Stimulated activated CD8-positive, alpha-beta memory T cell treated with anti-CD3 and anti-CD28 coated beads, Interleukin-7, amount 100 ng/mL, for 24 hours (primary cell): ENCODE measurements around the gene NOMO2.
"Not testable (repeated sequence)": the region's sequence is repeated elsewhere in the genome, so short reads cannot be mapped to it uniquely, and the experiment has no call there.

ENCODE experiments used
- DNase-seq: peaks from one replicate; pipeline ENCODE4 v3.0.0-alpha.2; 2020; ENCODE audit warnings: low read depth

The NOMO2 gene

DNA sequence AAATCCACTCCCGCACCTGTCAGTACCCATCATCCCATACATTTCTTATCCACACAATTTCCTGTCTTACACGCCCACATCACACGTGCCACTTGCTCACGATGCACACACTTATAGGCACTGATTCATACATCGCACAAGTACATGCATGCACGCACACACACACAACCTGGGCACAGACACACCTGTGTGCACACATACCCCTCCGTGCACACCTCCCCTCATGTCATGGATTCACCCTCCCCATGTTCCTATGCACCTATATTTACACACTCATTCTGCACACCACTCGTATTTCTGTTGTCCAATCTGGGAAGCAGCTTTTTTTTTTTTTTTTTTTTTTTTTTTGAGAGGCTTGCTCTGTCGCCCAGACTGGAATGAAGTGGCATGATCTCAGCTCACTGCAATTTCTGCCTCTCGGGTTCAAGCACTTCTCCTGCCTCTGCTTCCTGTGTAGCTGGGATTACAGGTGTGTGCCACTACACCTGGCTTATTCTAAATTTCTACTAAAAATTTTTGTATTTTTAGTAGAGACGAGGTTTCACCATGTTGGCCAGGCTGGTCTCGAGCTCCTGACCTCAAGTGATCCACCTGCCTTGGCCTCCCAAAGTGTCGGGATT is 13.5 kb upstream of the NOMO2 start:
- not testable (repeated sequence) for DNase-seq

DNA sequence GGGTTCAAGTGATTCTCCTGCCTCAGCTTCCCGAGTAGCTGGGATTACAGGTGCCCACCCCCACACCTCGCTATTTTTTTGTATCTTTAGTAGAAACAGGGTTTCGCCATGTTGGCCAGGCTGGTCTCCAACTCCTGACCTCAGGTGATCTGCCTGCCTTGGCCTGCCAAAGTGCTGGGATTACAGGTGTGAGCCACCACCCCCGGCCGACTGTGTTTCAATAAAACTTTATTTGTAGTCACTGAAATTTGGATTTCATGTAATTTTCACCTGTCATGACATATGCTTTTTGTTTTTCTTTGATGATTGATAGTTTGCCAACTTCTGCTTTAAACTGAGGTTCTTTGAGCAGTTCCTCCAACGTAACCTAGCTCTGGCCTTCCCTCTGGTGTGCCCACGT is 12.0 kb upstream of the NOMO2 start:
- DNase-seq: not testable (repeated sequence)

DNA sequence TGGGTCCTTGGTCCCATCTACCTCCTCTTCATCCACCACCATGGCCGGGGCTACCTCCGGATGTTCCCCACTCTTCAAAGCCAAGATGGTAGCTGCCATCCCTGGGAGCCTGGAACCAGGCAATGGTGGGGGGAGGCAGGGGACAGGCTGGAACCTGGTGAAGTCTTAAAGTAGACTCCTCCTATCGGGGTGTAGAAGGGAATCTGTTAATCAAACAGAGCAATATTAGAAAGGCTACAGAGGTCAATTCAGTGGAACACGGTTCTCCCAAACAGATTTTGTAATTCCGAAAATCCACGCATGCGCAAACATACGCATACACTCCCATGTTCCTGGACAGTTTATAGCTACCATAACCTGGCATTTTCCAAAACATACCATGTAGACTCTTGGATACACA is 11.1 kb upstream of the NOMO2 start:
- not testable (repeated sequence) for DNase-seq

DNA sequence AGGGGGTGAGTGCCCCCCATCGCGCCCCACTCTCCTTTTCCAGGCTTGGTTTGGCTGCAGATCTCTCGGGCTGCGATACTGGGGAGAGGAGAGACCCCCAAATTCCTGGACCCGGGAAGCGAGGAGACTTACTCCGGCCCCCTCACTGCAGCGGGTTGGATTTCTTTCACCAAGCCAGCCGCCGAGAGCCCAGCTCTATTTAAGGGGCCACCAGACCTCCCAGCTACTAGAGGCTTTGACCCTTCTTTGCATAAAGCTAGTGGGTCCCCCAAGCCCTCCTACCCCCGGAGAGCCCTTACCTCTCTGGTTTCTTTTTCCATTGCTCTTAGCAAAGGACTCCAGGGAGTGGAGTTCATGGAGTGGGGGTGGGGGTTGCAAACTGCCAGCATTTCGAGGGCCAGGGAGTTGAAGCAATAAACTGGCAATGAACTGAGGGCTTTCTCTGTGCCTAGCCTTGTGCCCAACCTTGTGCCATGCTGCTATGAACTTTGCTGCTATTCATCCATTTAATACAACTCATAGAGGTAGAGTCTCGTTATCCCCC is 9.5 kb upstream of the NOMO2 start:
- not testable (repeated sequence) for DNase-seq

DNA sequence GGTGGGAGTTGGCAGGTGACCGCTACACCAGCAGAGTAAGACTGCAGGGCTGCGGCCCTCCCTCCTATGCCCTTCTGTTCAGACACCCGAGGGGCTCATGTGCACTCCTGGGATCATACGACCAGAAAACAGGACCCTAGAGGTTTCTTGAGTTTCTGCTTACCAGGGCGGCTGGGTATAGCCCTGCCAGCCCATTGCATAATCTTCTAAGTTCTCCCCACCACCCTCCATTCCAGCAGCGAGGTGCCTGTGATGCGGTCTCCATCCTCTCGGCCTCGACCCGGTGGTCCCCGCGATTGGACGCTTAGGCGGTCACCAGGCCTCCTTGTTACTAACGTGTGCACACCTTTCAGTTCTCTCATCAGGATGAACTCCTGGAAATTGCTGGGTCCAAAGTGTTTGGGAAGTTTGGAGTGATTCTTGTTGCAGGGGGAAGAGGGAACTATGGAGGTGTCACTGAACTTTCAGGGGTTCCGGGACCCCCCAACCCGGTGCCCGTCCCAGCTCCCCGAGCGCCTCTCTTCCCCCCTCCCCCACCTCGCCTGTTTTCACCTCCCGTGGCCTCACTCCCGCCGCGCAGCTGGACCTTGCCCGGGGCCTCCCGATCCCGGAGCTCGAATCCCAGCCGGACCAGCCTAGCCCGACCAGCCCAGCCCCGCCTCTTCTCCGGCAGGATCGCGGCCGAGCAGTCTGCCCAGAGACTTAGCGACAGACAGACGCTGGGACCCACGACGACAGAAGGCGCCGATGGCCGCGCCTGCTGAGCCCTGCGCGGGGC is 8.8 kb upstream of the NOMO2 start:
- not testable (repeated sequence) for DNase-seq

DNA sequence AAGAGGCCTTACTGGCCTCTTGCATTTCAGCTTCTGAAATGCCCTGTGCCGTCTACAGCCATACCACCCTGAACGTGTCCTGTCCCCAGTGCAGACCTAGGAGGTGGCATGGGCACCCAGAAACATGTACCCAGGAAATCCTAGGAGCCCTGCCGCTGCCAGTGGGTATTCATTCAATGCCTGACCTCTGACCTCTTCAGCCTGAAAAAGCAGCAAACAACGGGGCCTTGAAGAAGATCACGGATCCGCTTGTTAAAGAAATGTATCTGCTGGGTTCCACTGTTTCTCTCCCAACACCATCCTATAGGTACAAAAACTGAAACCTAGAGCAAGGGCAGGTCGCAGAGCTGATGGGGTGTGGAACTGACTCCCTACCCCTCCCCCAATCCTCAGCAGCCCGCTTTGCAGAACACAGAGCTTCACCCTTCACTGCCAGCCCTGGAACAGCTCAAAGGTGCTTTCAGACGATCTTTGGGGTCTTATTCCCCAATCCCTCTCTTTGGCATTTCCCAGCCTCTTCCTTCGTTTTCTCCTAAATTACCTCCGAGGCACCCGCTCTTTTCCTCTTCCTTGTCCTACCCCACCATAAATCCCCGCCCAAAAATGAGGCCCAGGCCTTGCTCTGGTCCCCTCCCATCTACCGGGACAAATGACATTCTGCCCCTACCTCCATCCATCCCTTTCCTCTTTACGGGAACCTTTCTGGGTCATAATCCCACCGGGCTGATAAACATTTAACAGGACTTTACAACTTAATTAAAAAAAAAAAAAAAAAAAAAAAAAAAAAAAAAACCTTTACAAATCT is 1.3 kb downstream of the NOMO2 start:
- not testable (repeated sequence) for DNase-seq

DNA sequence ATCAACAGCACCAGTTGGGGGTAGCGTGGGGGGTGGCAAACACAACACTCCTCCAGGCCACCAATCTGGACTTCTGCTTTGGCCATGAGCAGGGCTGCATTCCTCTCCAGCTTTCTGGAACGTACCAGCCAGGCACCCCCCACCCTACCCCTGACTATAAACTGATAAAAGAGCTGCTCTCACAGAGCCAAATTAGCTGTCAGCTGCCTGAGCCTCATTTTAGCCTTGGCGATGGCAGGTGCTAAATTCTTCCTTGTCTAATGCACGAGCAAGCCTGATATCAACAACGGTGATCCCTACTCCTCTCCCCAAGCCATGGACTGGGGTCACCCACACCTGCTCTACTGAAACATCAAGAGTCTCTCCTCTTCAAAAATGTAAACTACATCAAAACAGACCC is 8.2 kb downstream of the NOMO2 start:
- not testable (repeated sequence) for DNase-seq

DNA sequence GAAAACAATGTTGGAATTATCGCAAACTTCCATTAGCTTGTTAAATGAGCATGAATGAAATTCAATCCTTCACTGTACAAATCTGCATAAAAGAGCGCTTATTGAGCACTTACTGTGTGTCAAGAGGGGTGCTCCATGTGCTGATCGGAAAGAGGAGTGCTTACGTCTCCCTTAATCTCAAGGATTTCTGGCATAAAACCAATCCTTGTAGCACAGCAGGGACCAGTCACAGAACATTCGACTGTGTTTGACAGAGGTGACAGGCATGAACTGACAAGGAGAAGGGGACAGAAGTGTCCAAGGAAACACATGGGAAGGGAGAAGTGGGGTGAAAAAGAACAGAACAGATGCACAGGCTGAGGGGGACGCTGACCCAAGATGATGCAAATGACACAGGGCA is 14.5 kb downstream of the NOMO2 start:
- DNase-seq: not testable (repeated sequence)

DNA sequence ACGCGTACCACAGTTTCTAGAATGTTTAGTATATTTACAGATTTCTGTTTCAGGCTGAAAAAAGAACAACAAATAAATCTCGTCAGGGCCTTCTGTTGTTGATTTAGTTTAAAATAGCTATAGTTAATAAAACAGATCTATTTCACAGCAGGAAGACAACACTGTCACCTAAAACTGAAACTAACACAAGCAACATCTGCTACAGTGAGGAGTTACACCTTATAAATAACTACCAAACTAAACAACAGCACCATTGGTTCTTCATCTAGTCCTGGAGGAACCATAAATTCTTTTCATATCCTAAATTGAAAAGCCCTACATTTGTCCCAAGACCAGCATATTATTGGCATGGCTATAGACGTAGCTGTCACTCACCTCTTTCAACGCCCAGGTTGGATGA is 15.0 kb downstream of the NOMO2 start:
- not testable (repeated sequence) for DNase-seq

DNA sequence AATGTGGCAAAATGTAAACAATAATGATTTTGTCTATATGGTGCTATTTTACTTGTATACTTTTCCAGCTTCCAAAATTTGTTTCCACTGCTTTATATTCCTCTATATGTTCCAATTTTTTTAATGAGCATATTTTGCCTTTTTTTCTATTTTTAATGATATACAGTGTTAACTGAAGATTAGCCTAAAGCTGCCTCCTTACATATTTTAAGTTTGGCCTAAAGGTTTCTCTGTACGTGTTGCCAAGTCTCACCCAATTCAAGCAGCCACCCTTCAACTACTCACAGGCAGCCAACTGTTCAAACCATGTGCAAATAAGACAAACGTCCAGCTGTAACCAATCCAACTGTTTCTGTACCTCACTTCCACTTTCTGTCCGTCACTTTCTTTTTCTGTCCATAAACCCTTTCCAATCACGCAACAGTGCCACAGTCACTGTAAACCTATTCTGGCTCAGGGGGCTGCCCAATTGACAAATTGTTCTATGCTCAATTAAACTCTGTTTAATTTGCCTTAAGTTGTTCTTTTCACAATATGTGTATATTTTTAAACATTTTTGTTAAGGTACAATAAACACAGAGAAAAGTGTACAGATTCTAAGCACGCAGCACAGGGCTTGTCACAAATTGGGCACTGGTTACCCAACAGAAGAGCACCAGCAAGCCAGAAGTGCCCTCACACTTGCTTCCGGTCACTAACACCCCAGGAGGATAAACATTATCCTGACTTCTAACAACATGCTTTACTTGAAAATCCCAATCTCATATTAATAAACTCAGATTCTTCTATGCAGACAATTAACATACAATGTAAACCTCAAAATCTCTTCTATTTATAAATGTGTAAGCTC is 17.4 kb downstream of the NOMO2 start:
- DNase-seq: not testable (repeated sequence)

DNA sequence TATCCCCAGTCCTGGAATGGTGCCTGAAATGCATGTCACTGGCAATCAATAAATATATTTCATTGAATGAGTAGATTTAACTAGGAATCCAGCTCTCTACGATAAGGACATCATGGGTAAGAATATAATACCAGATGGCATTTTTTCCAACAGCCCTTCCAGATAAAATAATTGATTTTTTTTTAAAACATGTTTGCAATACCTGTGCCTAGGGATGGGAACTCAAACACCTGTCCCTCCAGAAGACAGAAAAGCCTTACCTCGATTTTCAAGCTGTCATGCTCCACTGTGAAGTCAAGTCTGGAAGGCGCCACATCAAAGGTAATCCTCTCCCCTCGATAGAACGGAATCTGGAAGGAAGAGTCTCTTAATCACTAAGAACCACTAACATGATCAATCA is 20.0 kb downstream of the NOMO2 start:
- DNase-seq: not testable (repeated sequence)

DNA sequence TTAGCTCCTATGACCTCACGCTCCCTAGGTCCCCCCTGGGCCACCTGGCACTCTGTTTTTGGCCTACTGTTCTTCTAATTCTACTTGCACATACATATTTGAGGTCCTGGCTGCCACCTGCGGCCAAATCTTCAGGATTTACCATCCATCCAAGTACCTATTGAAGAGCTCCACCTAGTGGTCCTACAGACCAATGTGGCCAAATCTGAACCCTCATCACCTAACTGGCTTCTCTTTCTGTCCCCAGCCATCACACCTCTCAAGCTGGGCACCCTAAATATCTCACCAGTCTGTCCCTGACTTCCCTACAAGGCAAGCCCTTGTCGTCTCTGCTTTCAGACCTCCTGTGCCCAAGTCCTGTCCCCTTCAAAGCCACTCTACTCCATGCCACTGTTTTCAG is 24.9 kb downstream of the NOMO2 start:
- DNase-seq: not testable (repeated sequence)

DNA sequence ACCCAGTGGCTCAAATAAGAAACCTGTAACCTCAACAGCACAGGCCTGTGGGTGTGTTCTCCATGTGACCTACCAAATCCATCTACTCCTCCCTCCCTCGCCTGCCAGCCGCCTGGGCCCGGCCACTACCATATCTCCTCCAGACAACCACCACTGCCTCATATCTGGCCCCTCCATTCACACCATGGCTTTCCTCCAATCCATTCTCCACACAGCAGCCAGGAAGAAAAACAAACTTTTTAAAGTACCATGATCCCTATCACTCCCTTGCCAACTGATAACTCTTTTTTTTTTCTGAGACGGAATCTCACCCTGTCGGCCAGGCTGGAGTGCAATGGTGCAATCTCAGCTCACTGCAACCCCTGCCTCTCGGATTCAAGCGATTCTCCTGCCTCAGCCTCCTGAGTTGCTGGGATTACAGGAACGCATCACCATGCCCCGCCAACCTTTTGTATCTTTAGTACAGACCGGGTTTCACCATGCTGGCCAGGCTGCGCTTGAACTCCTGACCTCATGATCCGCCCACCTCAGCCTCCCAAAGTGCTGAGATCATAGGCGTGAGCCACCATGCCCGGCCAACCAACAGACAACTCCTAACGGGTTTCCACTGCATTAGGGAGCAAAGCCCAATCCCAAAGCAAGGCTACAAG is 26.3 kb downstream of the NOMO2 start:
- DNase-seq: not testable (repeated sequence)

DNA sequence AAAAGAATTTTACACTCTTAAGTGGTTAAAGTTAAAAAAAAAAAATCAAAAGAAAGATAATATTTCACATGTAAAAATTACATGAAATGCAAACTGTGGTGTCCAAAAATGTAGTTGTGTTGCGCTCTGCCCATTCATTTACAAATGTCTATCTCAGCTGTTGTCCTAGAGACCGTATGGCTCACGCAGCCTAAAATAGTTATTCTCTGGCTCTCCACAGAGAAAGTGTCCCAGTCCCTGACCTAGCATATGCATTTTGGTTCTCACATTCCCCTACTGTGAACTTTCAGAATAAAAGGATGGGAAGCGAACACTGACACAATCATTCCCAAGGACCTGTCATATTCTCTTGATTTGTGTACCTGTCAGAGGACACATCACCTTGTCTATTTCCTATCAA is 27.6 kb downstream of the NOMO2 start:
- not testable (repeated sequence) for DNase-seq

DNA sequence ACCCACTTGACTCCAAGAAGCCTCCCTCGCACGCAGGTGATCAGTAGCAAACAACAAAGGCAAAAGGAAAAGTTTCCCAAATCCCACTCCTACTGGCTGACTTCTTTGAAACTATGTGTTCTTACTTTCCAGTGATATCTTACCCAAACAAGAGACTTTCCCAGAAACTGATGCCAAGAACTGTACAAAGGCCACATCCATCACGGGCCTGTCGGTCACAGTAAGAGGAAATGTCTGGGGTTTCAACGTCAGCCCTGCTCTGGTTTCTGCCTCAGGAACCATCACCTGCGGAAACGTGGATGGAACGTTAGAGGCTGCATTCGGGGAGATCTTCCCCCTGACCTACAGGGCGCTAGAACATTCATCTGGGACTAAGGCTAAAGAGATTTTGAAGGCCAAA is 30.6 kb downstream of the NOMO2 start:
- DNase-seq: not testable (repeated sequence)

DNA sequence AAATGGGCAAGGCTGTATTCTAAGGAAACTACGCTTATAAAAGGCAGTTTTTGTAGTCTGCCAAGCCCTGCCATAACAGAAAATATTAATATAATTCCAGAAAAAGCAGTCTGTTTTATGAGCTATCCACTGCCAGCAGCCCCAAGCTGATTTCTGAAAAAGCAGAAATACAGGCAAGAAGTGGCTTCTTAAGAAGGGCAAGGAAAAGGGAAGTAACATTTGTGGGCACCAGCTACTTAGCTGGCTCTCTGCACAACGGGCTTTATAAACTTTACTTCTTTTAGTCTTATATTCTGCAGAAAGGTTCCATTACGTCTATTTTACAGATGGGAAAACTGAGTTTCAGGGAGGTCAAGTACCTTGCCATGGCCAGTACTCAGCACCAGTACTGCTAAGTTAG is 31.6 kb downstream of the NOMO2 start:
- not testable (repeated sequence) for DNase-seq

DNA sequence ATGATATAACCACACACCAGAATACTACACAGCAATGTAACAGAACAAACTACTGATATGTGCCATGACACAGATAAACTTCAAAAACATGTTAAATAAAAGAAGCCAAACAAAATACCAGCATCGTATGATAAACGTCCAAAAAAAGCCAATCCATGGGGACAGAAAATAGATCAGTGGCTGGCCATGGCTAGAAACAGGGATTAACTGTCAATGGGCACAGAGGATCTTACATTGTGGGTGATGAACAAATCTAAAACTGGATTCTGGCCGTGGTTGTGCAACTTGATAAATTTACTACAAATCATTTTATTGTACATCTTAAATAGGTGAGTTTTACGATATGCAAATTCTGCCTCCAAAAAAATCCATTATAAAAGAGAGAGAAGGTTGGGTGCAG is 35.4 kb downstream of the NOMO2 start:
- not testable (repeated sequence) for DNase-seq

DNA sequence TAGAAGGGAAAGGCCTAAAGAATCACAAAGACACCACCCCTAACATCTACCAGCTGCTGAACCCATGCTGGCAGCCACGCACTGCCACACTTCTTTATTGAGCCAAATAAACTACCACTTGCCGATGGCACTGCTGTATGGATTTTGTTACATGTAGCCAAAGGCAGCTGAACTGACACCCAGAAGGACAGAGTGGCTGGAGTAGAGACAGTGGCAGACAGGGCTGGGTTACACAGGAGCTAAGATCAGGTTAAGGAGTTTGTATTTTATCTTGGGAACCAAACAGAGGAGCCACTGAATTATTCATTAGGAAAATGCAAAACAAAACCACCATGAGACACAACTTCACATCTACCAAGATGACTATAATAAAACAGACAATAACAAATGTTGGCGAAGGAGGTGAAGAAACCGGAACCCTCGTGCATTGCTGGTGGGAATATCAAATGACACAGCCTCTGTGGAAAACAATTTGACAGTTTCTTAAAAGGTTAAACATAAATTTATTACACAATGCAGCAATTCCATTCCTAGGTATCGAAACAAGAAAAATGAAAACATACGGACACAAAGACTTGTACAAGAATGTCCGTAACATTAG is 35.9 kb downstream of the NOMO2 start:
- DNase-seq: not testable (repeated sequence)

DNA sequence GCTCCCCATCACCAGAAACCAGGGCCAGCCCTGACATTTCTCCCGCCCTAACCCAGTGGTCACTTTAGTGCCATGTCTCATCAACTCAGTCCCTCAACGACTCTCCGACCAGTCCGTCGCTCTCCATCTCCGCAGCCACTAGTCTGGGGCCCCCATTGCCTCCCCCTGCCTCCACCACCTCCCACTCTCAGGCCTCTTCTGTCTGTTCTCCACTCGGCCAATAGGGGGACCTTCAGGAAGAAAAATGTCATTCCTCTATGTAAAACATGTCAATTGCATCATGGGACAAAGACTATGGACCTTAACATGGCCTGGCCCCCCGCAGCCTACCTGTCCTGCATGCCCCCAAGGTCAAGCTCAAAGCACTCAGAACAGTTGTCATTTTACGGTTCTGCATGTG is 39.3 kb downstream of the NOMO2 start:
- DNase-seq: not testable (repeated sequence)

DNA sequence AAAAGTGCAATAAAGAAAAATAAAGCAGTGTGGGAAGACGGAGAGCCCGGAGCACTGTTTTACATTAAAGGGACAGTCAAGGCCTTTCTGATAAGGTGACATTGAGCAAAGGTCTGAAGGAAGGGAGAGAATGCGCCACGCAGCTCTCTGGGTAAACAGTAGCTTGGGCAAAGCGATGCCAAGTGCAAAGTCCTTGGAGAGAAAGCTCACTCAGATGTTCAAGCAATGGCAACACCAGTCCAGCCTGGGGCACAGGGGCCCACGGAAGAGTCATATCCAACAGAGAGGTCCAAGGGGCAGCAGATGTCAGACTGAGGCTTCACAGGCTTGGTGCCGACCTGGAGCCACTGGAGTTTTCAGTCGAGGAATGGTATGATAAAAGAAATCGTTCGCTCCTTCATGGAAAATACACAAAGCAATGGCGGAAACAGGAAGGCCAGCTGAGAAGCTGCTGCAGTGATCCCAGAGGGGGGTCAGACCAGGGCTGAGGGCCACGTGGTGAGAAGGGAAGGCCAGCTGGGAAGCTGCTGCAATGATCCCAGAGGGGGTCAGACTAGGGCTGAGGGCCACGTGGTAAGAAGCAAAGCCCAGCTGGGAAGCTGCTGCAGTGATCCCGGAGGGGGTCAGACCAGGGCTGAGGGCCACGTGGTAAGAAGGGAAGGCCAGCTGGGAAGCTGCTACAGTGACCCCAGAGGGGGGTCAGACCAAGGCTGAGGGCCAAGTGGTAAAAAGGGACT is 40.3 kb downstream of the NOMO2 start:
- DNase-seq: not testable (repeated sequence)
